ENCODE data around the gene SURF1.

SURF1 gene

GRCh38 chr9:133342570-133342969, 13.7 kb downstream of the SURF1 start:
- Histone ChIP-seq H3K27ac (ENCODE audit: low read depth, low read length) (no peak overlapping the region), H3K4me1 (ENCODE audit: control insufficient read depth, low read depth, low read length) (no peaks in the 10 kb centered on the region), H2AK5ac (ENCODE audit: low read length) (no peak overlapping the region), H4K8ac (ENCODE audit: low read depth, low read length) (no peak overlapping the region), H4K5ac (ENCODE audit: low read length) (no peak overlapping the region), H3K18ac (ENCODE audit: low read length) (no peak overlapping the region), H3K36me3 (ENCODE audit: control insufficient read depth, insufficient read depth, low read length) (peaks cover 14% of the 10 kb centered on the region), H2BK120ac (ENCODE audit: low read depth, low read length) (no peak overlapping the region), H2BK15ac (replicated peaks; ENCODE audit: low read depth) (no peak overlapping the region), H3K79me1 (ENCODE audit: low read length) (peaks cover 17% of the 10 kb centered on the region), H2BK5ac (ENCODE audit: low read length) (no peak overlapping the region), H3K4me2 (ENCODE audit: low read length) (no peak overlapping the region), H3K4me3 (ENCODE audit: low read length) (no peak overlapping the region), H3K56ac (ENCODE audit: low read length) (no peak overlapping the region), H3K23ac (ENCODE audit: low read length) (no peak overlapping the region), H3K79me2 (ENCODE audit: control insufficient read depth, insufficient read depth, low read length) (peaks cover 21% of the 10 kb centered on the region), H3K27me3 (ENCODE audit: insufficient read depth, low read length, poor library complexity) (no peaks in the 10 kb centered on the region), H3K9ac (ENCODE audit: low read length) (no peak overlapping the region), H3K4ac (ENCODE audit: low read depth, low read length) (no peak overlapping the region)
- DNase-seq = peak; percentile 41
- no CpG with 5 or more reads among the region's 11 CpGs for WGBS (ENCODE audit: extremely low coverage, insufficient coverage, low lambda C conversion rate)

GRCh38 chr9:133342069-133342406, 14.2 kb downstream of the SURF1 start:
- no peak overlapping the region for H3K9ac ChIP-seq (ENCODE audit: low read length)
- H3K27ac ChIP-seq (ENCODE audit: low read depth, low read length) = no peak overlapping the region
- no peak overlapping the region for H3K23ac ChIP-seq (ENCODE audit: low read length)
- no CpG with 5 or more reads among the region's 12 CpGs for WGBS (ENCODE audit: extremely low coverage, insufficient coverage, low lambda C conversion rate)
- DNase-seq = peak; percentile 81
- no peak overlapping the region for H2BK120ac ChIP-seq (ENCODE audit: low read depth, low read length)
- H3K27me3 ChIP-seq (ENCODE audit: insufficient read depth, low read length, poor library complexity) = no peaks in the 10 kb centered on the region
- no peak overlapping the region for H4K8ac ChIP-seq (ENCODE audit: low read depth, low read length)
- no peak overlapping the region for H3K18ac ChIP-seq (ENCODE audit: low read length)
- H2BK15ac ChIP-seq (replicated peaks; ENCODE audit: low read depth) = no peak overlapping the region
- no peak overlapping the region for H2BK5ac ChIP-seq (ENCODE audit: low read length)
- H3K4me1 ChIP-seq (ENCODE audit: control insufficient read depth, low read depth, low read length) = no peaks in the 10 kb centered on the region
- H2AK5ac ChIP-seq (ENCODE audit: low read length) = no peak overlapping the region
- no peak overlapping the region for H3K4me3 ChIP-seq (ENCODE audit: low read length)
- no peak overlapping the region for H3K4me2 ChIP-seq (ENCODE audit: low read length)
- peaks cover 18% of the 10 kb centered on the region for H3K79me2 ChIP-seq (ENCODE audit: control insufficient read depth, insufficient read depth, low read length)
- peaks cover 17% of the 10 kb centered on the region for H3K79me1 ChIP-seq (ENCODE audit: low read length)
- no peak overlapping the region for H4K5ac ChIP-seq (ENCODE audit: low read length)
- peaks cover 14% of the 10 kb centered on the region for H3K36me3 ChIP-seq (ENCODE audit: control insufficient read depth, insufficient read depth, low read length)
- H3K4ac ChIP-seq (ENCODE audit: low read depth, low read length) = no peak overlapping the region
- no peak overlapping the region for H3K56ac ChIP-seq (ENCODE audit: low read length)

- H3K9ac ChIP-seq (ENCODE audit: low read length) = no peak overlapping the region
- no CpG with 5 or more reads among the region's 15 CpGs for WGBS (ENCODE audit: extremely low coverage, insufficient coverage, low lambda C conversion rate)
- no peak overlapping the region for H3K27ac ChIP-seq (ENCODE audit: low read depth, low read length)
- no peak overlapping the region for H3K4me3 ChIP-seq (ENCODE audit: low read length)
- H3K23ac ChIP-seq (ENCODE audit: low read length) = no peak overlapping the region
- H3K56ac ChIP-seq (ENCODE audit: low read length) = no peak overlapping the region
- no peak overlapping the region for H3K4ac ChIP-seq (ENCODE audit: low read depth, low read length)
- no peak overlapping the region for H2BK5ac ChIP-seq (ENCODE audit: low read length)
- peaks cover 14% of the 10 kb centered on the region for H3K36me3 ChIP-seq (ENCODE audit: control insufficient read depth, insufficient read depth, low read length)
- no peak overlapping the region for H2BK15ac ChIP-seq (replicated peaks; ENCODE audit: low read depth)
- no peak for DNase-seq
- no peak overlapping the region for H4K5ac ChIP-seq (ENCODE audit: low read length)
- no peak overlapping the region for H2AK5ac ChIP-seq (ENCODE audit: low read length)
- no peak overlapping the region for H2BK120ac ChIP-seq (ENCODE audit: low read depth, low read length)
- peaks cover 16% of the 10 kb centered on the region for H3K79me1 ChIP-seq (ENCODE audit: low read length)
- no peak overlapping the region for H3K4me2 ChIP-seq (ENCODE audit: low read length)
- H3K18ac ChIP-seq (ENCODE audit: low read length) = no peak overlapping the region
- H3K27me3 ChIP-seq (ENCODE audit: insufficient read depth, low read length, poor library complexity) = no peaks in the 10 kb centered on the region
- H4K8ac ChIP-seq (ENCODE audit: low read depth, low read length) = no peak overlapping the region
- H3K79me2 ChIP-seq (ENCODE audit: control insufficient read depth, insufficient read depth, low read length) = peaks cover 12% of the 10 kb centered on the region
- H3K4me1 ChIP-seq (ENCODE audit: control insufficient read depth, low read depth, low read length) = no peaks in the 10 kb centered on the region
Measured at GRCh38 chr9:133341369-133342068, 14.8 kb downstream of the SURF1 start.

GRCh38 chr9:133340916-133341315, 15.4 kb downstream of the SURF1 start:
- Histone ChIP-seq H3K18ac (ENCODE audit: low read length) (no peak overlapping the region), H2BK15ac (replicated peaks; ENCODE audit: low read depth) (no peak overlapping the region), H3K79me1 (ENCODE audit: low read length) (peaks cover 10% of the 10 kb centered on the region), H3K36me3 (ENCODE audit: control insufficient read depth, insufficient read depth, low read length) (peaks cover 14% of the 10 kb centered on the region), H4K8ac (ENCODE audit: low read depth, low read length) (no peak overlapping the region), H3K4ac (ENCODE audit: low read depth, low read length) (no peak overlapping the region), H3K27me3 (ENCODE audit: insufficient read depth, low read length, poor library complexity) (no peaks in the 10 kb centered on the region), H3K56ac (ENCODE audit: low read length) (no peak overlapping the region), H2AK5ac (ENCODE audit: low read length) (no peak overlapping the region), H3K4me3 (ENCODE audit: low read length) (no peak overlapping the region), H3K23ac (ENCODE audit: low read length) (no peak overlapping the region), H2BK5ac (ENCODE audit: low read length) (no peak overlapping the region), H3K79me2 (ENCODE audit: control insufficient read depth, insufficient read depth, low read length) (peaks cover 6% of the 10 kb centered on the region), H4K5ac (ENCODE audit: low read length) (no peak overlapping the region), H3K27ac (ENCODE audit: low read depth, low read length) (no peak overlapping the region), H3K9ac (ENCODE audit: low read length) (no peak overlapping the region), H2BK120ac (ENCODE audit: low read depth, low read length) (no peak overlapping the region), H3K4me1 (ENCODE audit: control insufficient read depth, low read depth, low read length) (no peaks in the 10 kb centered on the region), H3K4me2 (ENCODE audit: low read length) (no peak overlapping the region)
- DNase-seq = no peak
- no CpG with 5 or more reads among the region's 13 CpGs for WGBS (ENCODE audit: extremely low coverage, insufficient coverage, low lambda C conversion rate)

- no peak overlapping the region for H3K9ac ChIP-seq (ENCODE audit: low read length)
- H4K5ac ChIP-seq (ENCODE audit: low read length) = no peak overlapping the region
- H2BK15ac ChIP-seq (replicated peaks; ENCODE audit: low read depth) = no peak overlapping the region
- no peak for DNase-seq
- H3K27me3 ChIP-seq (ENCODE audit: insufficient read depth, low read length, poor library complexity) = no peaks in the 10 kb centered on the region
- H3K4ac ChIP-seq (ENCODE audit: low read depth, low read length) = no peak overlapping the region
- H3K79me1 ChIP-seq (ENCODE audit: low read length) = peaks cover 5% of the 10 kb centered on the region
- H3K4me2 ChIP-seq (ENCODE audit: low read length) = no peak overlapping the region
- no peak overlapping the region for H3K23ac ChIP-seq (ENCODE audit: low read length)
- no peak overlapping the region for H3K4me3 ChIP-seq (ENCODE audit: low read length)
- H2BK120ac ChIP-seq (ENCODE audit: low read depth, low read length) = no peak overlapping the region
- H3K36me3 ChIP-seq (ENCODE audit: control insufficient read depth, insufficient read depth, low read length) = peaks cover 12% of the 10 kb centered on the region
- H3K79me2 ChIP-seq (ENCODE audit: control insufficient read depth, insufficient read depth, low read length) = peaks cover 3% of the 10 kb centered on the region
- no peak overlapping the region for H3K56ac ChIP-seq (ENCODE audit: low read length)
- no peak overlapping the region for H3K18ac ChIP-seq (ENCODE audit: low read length)
- no peaks in the 10 kb centered on the region for H3K4me1 ChIP-seq (ENCODE audit: control insufficient read depth, low read depth, low read length)
- no CpG with 5 or more reads among the region's 3 CpGs for WGBS (ENCODE audit: extremely low coverage, insufficient coverage, low lambda C conversion rate)
- H2AK5ac ChIP-seq (ENCODE audit: low read length) = no peak overlapping the region
- H2BK5ac ChIP-seq (ENCODE audit: low read length) = no peak overlapping the region
- H3K27ac ChIP-seq (ENCODE audit: low read depth, low read length) = no peak overlapping the region
- H4K8ac ChIP-seq (ENCODE audit: low read depth, low read length) = no peak overlapping the region
Measured at GRCh38 chr9:133340256-133340655, 16.0 kb downstream of the SURF1 start.

- no peak overlapping the region for H3K27ac ChIP-seq (ENCODE audit: low read depth, low read length)
- no peak overlapping the region for H4K5ac ChIP-seq (ENCODE audit: low read length)
- no peak overlapping the region for H3K4ac ChIP-seq (ENCODE audit: low read depth, low read length)
- H3K4me3 ChIP-seq (ENCODE audit: low read length) = no peak overlapping the region
- no peak overlapping the region for H3K23ac ChIP-seq (ENCODE audit: low read length)
- H3K27me3 ChIP-seq (ENCODE audit: insufficient read depth, low read length, poor library complexity) = no peaks in the 10 kb centered on the region
- H2BK120ac ChIP-seq (ENCODE audit: low read depth, low read length) = no peak overlapping the region
- H2BK15ac ChIP-seq (replicated peaks; ENCODE audit: low read depth) = no peak overlapping the region
- peaks cover under 1% of the 10 kb centered on the region for H3K4me1 ChIP-seq (ENCODE audit: control insufficient read depth, low read depth, low read length)
- H2BK5ac ChIP-seq (ENCODE audit: low read length) = no peak overlapping the region
- H2AK5ac ChIP-seq (ENCODE audit: low read length) = no peak overlapping the region
- peaks cover 2% of the 10 kb centered on the region for H3K79me1 ChIP-seq (ENCODE audit: low read length)
- H3K36me3 ChIP-seq (ENCODE audit: control insufficient read depth, insufficient read depth, low read length) = peaks cover 12% of the 10 kb centered on the region
- no peak overlapping the region for H4K8ac ChIP-seq (ENCODE audit: low read depth, low read length)
- H3K18ac ChIP-seq (ENCODE audit: low read length) = no peak overlapping the region
- H3K79me2 ChIP-seq (ENCODE audit: control insufficient read depth, insufficient read depth, low read length) = peaks cover 5% of the 10 kb centered on the region
- no CpG with 5 or more reads among the region's 5 CpGs for WGBS (ENCODE audit: extremely low coverage, insufficient coverage, low lambda C conversion rate)
- no peak overlapping the region for H3K9ac ChIP-seq (ENCODE audit: low read length)
- no peak overlapping the region for H3K56ac ChIP-seq (ENCODE audit: low read length)
- no peak overlapping the region for H3K4me2 ChIP-seq (ENCODE audit: low read length)
- no peak for DNase-seq
Measured at GRCh38 chr9:133339641-133340040, 16.6 kb downstream of the SURF1 start.

All from mesendoderm (in vitro differentiated cells).